MM.1S (cell line): ENCODE measurements around the gene NXPH4.

Experiments
- DNase-seq: peaks from one replicate; pipeline ENCODE4 v3.0.0-alpha.2; 2015
- H2AFZ ChIP-seq: fragments of 300-600 bp; sonication (generic); 2 replicates; pipeline ENCODE4 v1.6.0; 2016; ENCODE audit warnings: antibody characterized with exemption, low read length
- H3F3A ChIP-seq: fragments of 300-600 bp; sonication (generic); 2 replicates; pipeline ENCODE4 v1.6.1; 2016; ENCODE audit warnings: mild to moderate bottlenecking, antibody characterized with exemption, low read length, moderate library complexity, mixed read lengths; ENCODE audit not compliant: insufficient read depth
- H3K27ac ChIP-seq: fragments of 300-600 bp; sonication (generic); 2 replicates; pipeline ENCODE4 v1.5.1; 2016; ENCODE audit warnings: mild to moderate bottlenecking, low read length
- H3K27me3 ChIP-seq: fragments of 300-600 bp; sonication (generic); replicated peaks from 2 replicates; pipeline ENCODE4 v1.6.0; 2016; ENCODE audit warnings: low read length; ENCODE audit not compliant: insufficient read depth
- H3K36me3 ChIP-seq: fragments of 300-600 bp; sonication (generic); replicated peaks from 2 replicates; pipeline ENCODE4 v1.6.1; 2016; ENCODE audit warnings: mild to moderate bottlenecking, low read length, mixed read lengths; ENCODE audit not compliant: insufficient read depth
- H3K4me1 ChIP-seq: fragments of 300-600 bp; sonication (generic); 2 replicates; pipeline ENCODE4 v1.6.1; 2016; ENCODE audit warnings: low read length, mixed read lengths
- H3K4me2 ChIP-seq: fragments of 300-600 bp; sonication (generic); 2 replicates; pipeline ENCODE4 v1.6.0; 2016; ENCODE audit warnings: low read depth, low read length
- H3K4me3 ChIP-seq: fragments of 300-600 bp; sonication (generic); 2 replicates; pipeline ENCODE4 v1.5.1; 2016; ENCODE audit warnings: low read length, mixed read lengths
- H3K79me2 ChIP-seq: fragments of 300-600 bp; sonication (generic); 2 replicates; pipeline ENCODE4 v1.6.1; 2016; ENCODE audit warnings: mixed run types, low read length, mixed read lengths
- H3K9ac ChIP-seq: fragments of 300-600 bp; sonication (generic); 2 replicates; pipeline ENCODE4 v1.6.1; 2016; ENCODE audit warnings: low read length, mixed read lengths
- H3K9me2 ChIP-seq: fragments of 300-600 bp; sonication (generic); replicated peaks from 2 replicates; pipeline ENCODE4 v1.6.1; 2016; ENCODE audit warnings: mild to moderate bottlenecking, low read length, mixed read lengths; ENCODE audit not compliant: insufficient read depth
- H3K9me3 ChIP-seq: fragments of 300-600 bp; sonication (generic); replicated peaks from 2 replicates; pipeline ENCODE4 v1.6.1; 2016; ENCODE audit warnings: mild to moderate bottlenecking, low read length, mixed read lengths; ENCODE audit not compliant: insufficient read depth
- H4K20me1 ChIP-seq: fragments of 300-600 bp; sonication (generic); 2 replicates; pipeline ENCODE4 v1.6.1; 2016; ENCODE audit warnings: mild to moderate bottlenecking, low read length, moderate library complexity, mixed read lengths; ENCODE audit not compliant: insufficient read depth
- CTCF ChIP-seq: fragments of 300-600 bp; sonication (generic); IDR thresholded peaks from 2 replicates; pipeline ENCODE4 v1.5.1; 2016; ENCODE audit warnings: antibody characterized with exemption, low read length, mixed read lengths
- EZH2 ChIP-seq: fragments of 300-600 bp; sonication (generic); optimal IDR thresholded peaks from 2 replicates; pipeline ENCODE3; 2017; ENCODE audit warnings: low read depth, mild to moderate bottlenecking, antibody characterized with exemption, low read length, mixed read lengths
- EZH2phosphoT487 ChIP-seq: fragments of 300-600 bp; sonication (generic); IDR thresholded peaks from 2 replicates; pipeline ENCODE4 v1.6.1; 2018; ENCODE audit warnings: antibody characterized with exemption, low read length

Gene NXPH4

GRCh38 chr12:57239587-57240065 lies 23.0 kb downstream of the NXPH4 start:
- peak overlapping the region; percentile 70 for H3K4me3 ChIP-seq
- H3K9me3 ChIP-seq = no peaks in the 10 kb centered on the region
- no peaks in the 10 kb centered on the region for H3K9me2 ChIP-seq
- TF ChIP-seq EZH2phosphoT487 (no peak), EZH2 (no peak), CTCF (no peak)
- H3K9ac ChIP-seq = peak overlapping the region; percentile 62; the same call in 1 of the 2 replicates
- peak overlapping the region; percentile 98 for H3K4me2 ChIP-seq
- H3F3A ChIP-seq = peaks cover 39% of the 10 kb centered on the region; the same call in 1 of the 2 replicates
- DNase-seq = no peak
- H3K4me1 ChIP-seq = peaks cover 28% of the 10 kb centered on the region
- peak overlapping the region; percentile 86 for H2AFZ ChIP-seq
- H3K27ac ChIP-seq = no peak overlapping the region
- no peaks in the 10 kb centered on the region for H3K36me3 ChIP-seq
- H4K20me1 ChIP-seq = peaks cover 3% of the 10 kb centered on the region; the same call in 1 of the 2 replicates
- H3K27me3 ChIP-seq = peaks cover 42% of the 10 kb centered on the region
- no peaks in the 10 kb centered on the region for H3K79me2 ChIP-seq

GRCh38 chr12:57240066-57240921 lies 23.7 kb downstream of the NXPH4 start:
- Histone ChIP-seq H3K4me2 (peak overlapping the region; percentile 98), H3K9me3 (no peaks in the 10 kb centered on the region), H3K36me3 (no peaks in the 10 kb centered on the region), H4K20me1 (peaks cover 3% of the 10 kb centered on the region; the same call in 1 of the 2 replicates), H3K27me3 (peaks cover 42% of the 10 kb centered on the region), H3K79me2 (no peaks in the 10 kb centered on the region), H3K9ac (peak overlapping the region; percentile 62; the same call in 1 of the 2 replicates), H2AFZ (peak overlapping the region; percentile 86), H3K9me2 (no peaks in the 10 kb centered on the region), H3K27ac (no peak overlapping the region), H3K4me1 (peaks cover 28% of the 10 kb centered on the region), H3F3A (peaks cover 39% of the 10 kb centered on the region; the same call in 1 of the 2 replicates), H3K4me3 (peak overlapping the region; percentile 70)
- DNase-seq = peak; percentile 38
- TF ChIP-seq EZH2 = no peak
- TF ChIP-seq EZH2phosphoT487 = no peak
- TF ChIP-seq CTCF = no peak

GRCh38 chr12:57240926-57241401 lies 24.4 kb downstream of the NXPH4 start:
- Histone ChIP-seq H3F3A (peaks cover 39% of the 10 kb centered on the region; the same call in 1 of the 2 replicates), H3K27me3 (peaks cover 42% of the 10 kb centered on the region), H4K20me1 (peaks cover 3% of the 10 kb centered on the region; the same call in 1 of the 2 replicates), H3K4me1 (peaks cover 28% of the 10 kb centered on the region), H3K9me3 (no peaks in the 10 kb centered on the region), H3K4me3 (peak overlapping the region; percentile 70; the same call in 1 of the 2 replicates), H3K36me3 (no peaks in the 10 kb centered on the region), H2AFZ (0 out of 2 replicates have a peak overlapping the region, but pooled peaks have one; percentile 86), H3K9me2 (no peaks in the 10 kb centered on the region), H3K79me2 (no peaks in the 10 kb centered on the region), H3K4me2 (peak overlapping the region; percentile 98), H3K27ac (no peak overlapping the region), H3K9ac (peak overlapping the region; percentile 62; the same call in 1 of the 2 replicates)
- no peak for TF ChIP-seq EZH2
- no peak for DNase-seq
